Endothelial cell of umbilical vein (primary cell): Measurements from ENCODE around the gene CD63. TPM values are rescaled to one million over a fixed set of nuclear protein-coding genes. Genes with fewer than 3 reads are reported as not detected.

Source experiments
- BruUV-seq: library from RNA; stranded (reverse); fragments of 400-500 nt; replicated peaks from 2 replicates; lab custom pipeline; 2021; lab: Mats Ljungman, UMichigan
- CTCF ChIA-PET: fragments of 300-600, 350-600 bp; sonication (Branson Sonifier 250); formaldehyde crosslinking; loops from one replicate; lab custom pipeline; 2021; ENCODE audit warnings: antibody characterized with exemption, inconsistent platforms; lab: Charles Lee
- POLR2A ChIA-PET: fragments of 300-600, 350-600 bp; sonication (Branson Sonifier 250); formaldehyde crosslinking; loops from one replicate; lab custom pipeline; 2021; ENCODE audit warnings: antibody characterized with exemption, inconsistent platforms; lab: Charles Lee
- DNase-seq: peaks from one replicate; pipeline ENCODE4 v3.0.0-alpha.2; 2011; ENCODE audit warnings: low read depth, low spot score
- FAIRE-seq: peaks from 2 replicates; lab custom pipeline; 2011; peaks lifted over from hg19 to GRCh38; lab: Jason Lieb, UNC
- H2AFZ ChIP-seq: 2 replicates; pipeline ENCODE4 v1.6.0; 2012; ENCODE audit warnings: low read depth, low read length, control low read depth, inconsistent platforms
- H3K27ac ChIP-seq: 2 replicates; pipeline ENCODE4 v1.5.1; 2011; ENCODE audit warnings: low read depth, mild to moderate bottlenecking, control low read depth, low read length, moderate library complexity; ENCODE audit not compliant: insufficient read depth
- H3K27me3 ChIP-seq, 2 experiments: 2 replicates each; pipeline versions ENCODE4 v1.6.0 to v1.6.1; 2011; ENCODE audit warnings: low read length in 2 of 2, mixed read lengths in 1 of 2; ENCODE audit not compliant: control insufficient read depth in 2 of 2, insufficient read depth in 2 of 2
- H3K36me3 ChIP-seq, 2 experiments: 2 replicates in 1 of 2; 3 replicates in 1 of 2; pipeline ENCODE4 v1.5.1; 2011; ENCODE audit warnings: low read length in 2 of 2, mild to moderate bottlenecking in 1 of 2, moderate library complexity in 1 of 2; ENCODE audit not compliant: control insufficient read depth in 2 of 2, insufficient read depth in 2 of 2; ENCODE audit errors: extremely low read depth in 1 of 2
- H3K4me1 ChIP-seq: 3 replicates; pipeline ENCODE4 v1.5.1; 2011; ENCODE audit warnings: mild to moderate bottlenecking, low read length; ENCODE audit not compliant: control insufficient read depth, insufficient read depth; ENCODE audit errors: extremely low read depth
- H3K4me2 ChIP-seq: 2 replicates; pipeline ENCODE4 v1.6.1; 2011; ENCODE audit warnings: low read length, control low read depth, mixed read lengths; ENCODE audit not compliant: insufficient read depth
- H3K4me3 ChIP-seq, 3 experiments: fragments of 200-600 bp in 1 of 3; sonication (generic), shearing (Covaris generic) in 1 of 3; replicated peaks in 1 of 3; 2 replicates each; pipeline ENCODE4 v1.5.1; 2011 to 2016; ENCODE audit warnings: control low read depth in 3 of 3, low read length in 3 of 3, mild to moderate bottlenecking in 2 of 3, inconsistent platforms in 1 of 3, low read depth in 1 of 3, moderate library complexity in 1 of 3; ENCODE audit not compliant: insufficient read depth in 1 of 3
- H3K79me2 ChIP-seq: 2 replicates; pipeline ENCODE4 v1.6.0; 2012; ENCODE audit warnings: low read length, inconsistent platforms; ENCODE audit not compliant: control insufficient read depth, insufficient read depth
- H3K9ac ChIP-seq: replicated peaks from 2 replicates; pipeline ENCODE3; 2011; ENCODE audit warnings: low read length, control low read depth; ENCODE audit not compliant: insufficient read depth; ENCODE audit errors: extremely low read depth
- H3K9me1 ChIP-seq: replicated peaks from 3 replicates; pipeline ENCODE4 v1.6.0; 2011; ENCODE audit warnings: mild to moderate bottlenecking, low read length; ENCODE audit not compliant: control insufficient read depth, insufficient read depth; ENCODE audit errors: extremely low read depth
- H3K9me3 ChIP-seq: replicated peaks from 2 replicates; pipeline ENCODE4 v1.5.1; 2012; ENCODE audit warnings: low read length, inconsistent platforms; ENCODE audit not compliant: control insufficient read depth, insufficient read depth
- H4K20me1 ChIP-seq: replicated peaks from 2 replicates; pipeline ENCODE3; 2011; ENCODE audit warnings: mild to moderate bottlenecking, low read length; ENCODE audit not compliant: control insufficient read depth, insufficient read depth; ENCODE audit errors: extremely low read depth
- CTCF ChIP-seq, 2 donors: IDR thresholded peaks; 1 replicate in 1 of 2; 2 replicates in 1 of 2; pipeline ENCODE4 v1.5.1; 2011; ENCODE audit warnings: low read length in 2 of 2, mild to moderate bottlenecking in 2 of 2, moderate library complexity in 2 of 2, control low read depth in 1 of 2, inconsistent platforms in 1 of 2, low read depth in 1 of 2; ENCODE audit not compliant: insufficient read depth in 1 of 2; ENCODE audit errors: extremely low read depth in 1 of 2
- EZH2 ChIP-seq: IDR thresholded peaks from 2 replicates; pipeline ENCODE4 v1.6.1; 2012; ENCODE audit warnings: borderline replicate concordance, low read depth, mild to moderate bottlenecking, moderate library complexity, low read length, inconsistent platforms; ENCODE audit not compliant: severe bottlenecking
- FOS ChIP-seq: IDR thresholded peaks from 2 replicates; pipeline ENCODE4 v1.6.1; 2011; ENCODE audit warnings: mild to moderate bottlenecking, low read length, moderate library complexity, borderline replicate concordance; ENCODE audit not compliant: insufficient read depth
- GATA2 ChIP-seq: IDR thresholded peaks from 2 replicates; pipeline ENCODE4 v1.7.0; 2011; ENCODE audit warnings: low read depth, mild to moderate bottlenecking, moderate library complexity, mixed read lengths, low read length; ENCODE audit not compliant: insufficient read length, insufficient read depth
- JUN ChIP-seq: IDR thresholded peaks from 2 replicates; pipeline ENCODE4 v1.6.1; 2011; ENCODE audit warnings: borderline replicate concordance, low read depth; ENCODE audit not compliant: insufficient read length, insufficient read depth
- MAX ChIP-seq: IDR thresholded peaks from 2 replicates; pipeline ENCODE4 v1.6.1; 2011; ENCODE audit not compliant: insufficient read depth, insufficient read length
- MYC ChIP-seq: IDR thresholded peaks from one replicate; pipeline ENCODE4 v1.6.1; 2011; ENCODE audit warnings: mild to moderate bottlenecking, low read depth, low read length
- POLR2A ChIP-seq: IDR thresholded peaks from 2 replicates; pipeline ENCODE4 v1.6.1; 2012; ENCODE audit warnings: low read depth, mild to moderate bottlenecking, control low read depth, low read length
- POLR2AphosphoS5 ChIP-seq: IDR thresholded peaks from 2 replicates; pipeline ENCODE4 v1.6.1; 2012; ENCODE audit warnings: low read depth, mild to moderate bottlenecking, control low read depth, low read length, moderate library complexity; ENCODE audit not compliant: insufficient read depth
- dilution Hi-C: fragments of 300-500 bp; cut with MboI; formaldehyde crosslinking; loops from one replicate; pipeline ENCODE4 v1.15.0; 2019; ENCODE audit warnings: low sequenced_read_pairs; ENCODE audit not compliant: extremely low pct_ligation_motif_present
- intact Hi-C: fragments of 100-400 bp; cut with micrococcal nuclease; formaldehyde crosslinking; loops from one replicate; pipeline ENCODE4 v1.10.0; 2022
- polyA plus RNA-seq, 4 experiments: library from polyadenylated mRNA; depleted of rRNA in 3 of 4; stranded (reverse) in 3 of 4; unstranded in 1 of 4; fragments of >200 nt; gene quantifications; 2 replicates each; pipeline versions ENCODE4 v1.2.1 to v1.2.3, GENCODE V29; 2011 to 2012; ENCODE audit warnings: missing spikeins in 1 of 4
- total RNA-seq: library from RNA; stranded (reverse); gene quantifications from 2 replicates; pipeline ENCODE4 v1.2.3, GENCODE V29; 2021

The CD63 gene
- total and polyA plus RNA-seq, 2 donors (not counting 3 experiments of a cell fraction or from before 2014, with no cell fraction given), result 1,054 to 1,429 TPM

GRCh38 chr12:55762646-55763045, 33.8 kb upstream of the CD63 start:
- CTCF ChIA-PET, result interaction anchor here (1.6 kb wide), 1 partner anchor 15 kb away, joined by 3 read pairs; no protein-coding TSS in a partner anchor
- dilution Hi-C loops (no loop called here), intact Hi-C loops (no loop called here)
- no peak overlapping the region for H3K27ac ChIP-seq
- no peaks in the 10 kb centered on the region for H3K9me3 ChIP-seq
- POLR2A ChIA-PET, result no interaction called here
- FAIRE-seq (no peak), DNase-seq (no peak)
- H3K9me1 ChIP-seq, result no peaks in the 10 kb centered on the region
- no peaks in the 10 kb centered on the region for H3K4me1 ChIP-seq
- no TSS peak for BruUV-seq
- no peak overlapping the region for H3K4me2 ChIP-seq
- no peak overlapping the region for H3K9ac ChIP-seq
- H3K27me3 ChIP-seq, result no peaks in the 10 kb centered on the region
- H2AFZ ChIP-seq, result no peak overlapping the region
- TF ChIP-seq JUN, result no peak
- no peak for TF ChIP-seq MAX
- no peak for TF ChIP-seq CTCF (IDR thresholded peaks at IDR 0.05; ENCODE audit: extremely low read depth in 1 of 2, insufficient read depth in 1 of 2, low read depth in 1 of 2, low read length in 2 of 2)
- TF ChIP-seq FOS, result no peak
- no peak for TF ChIP-seq POLR2A
- TF ChIP-seq MYC, result no peak
- no peak for TF ChIP-seq GATA2
- TF ChIP-seq EZH2, result no peak
- no peak for TF ChIP-seq POLR2AphosphoS5
- no peak overlapping the region for H3K4me3 ChIP-seq
- H3K79me2 ChIP-seq, result peaks cover 8% of the 10 kb centered on the region
- H4K20me1 ChIP-seq, result no peaks in the 10 kb centered on the region
- peaks cover 7 to 13% of the 10 kb centered on the region in 2 experiments for H3K36me3 ChIP-seq
